ENCODE results near the gene COA7.

DNA sequence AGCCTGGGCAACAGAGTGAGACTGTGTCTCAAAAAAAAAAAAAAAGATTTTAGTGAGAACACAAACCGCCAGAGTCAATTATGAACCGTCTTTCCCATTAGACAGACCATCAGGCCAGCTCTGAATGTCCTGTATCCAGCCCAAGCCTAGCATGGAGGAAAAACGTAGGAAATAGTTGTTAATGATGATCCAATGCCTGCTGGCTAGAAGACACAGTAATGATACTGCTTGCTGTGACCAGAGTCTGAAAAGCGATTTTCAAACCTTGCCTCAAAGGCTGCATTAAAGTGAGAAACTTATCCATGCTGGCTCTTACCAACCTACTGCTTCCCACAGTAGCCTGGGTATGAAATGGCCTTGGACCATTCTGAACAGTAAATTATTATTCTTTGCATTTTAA, 17.0 kb downstream of the COA7 start:
- no peak for TF ChIP-seq KDM5A (IDR thresholded peaks at IDR 0.05; ENCODE audit: low read length)
- TF ChIP-seq POLR2AphosphoS5 (IDR thresholded peaks at IDR 0.05; ENCODE audit: low read depth, low read length), result no peak
- TF ChIP-seq, protein P1, sequence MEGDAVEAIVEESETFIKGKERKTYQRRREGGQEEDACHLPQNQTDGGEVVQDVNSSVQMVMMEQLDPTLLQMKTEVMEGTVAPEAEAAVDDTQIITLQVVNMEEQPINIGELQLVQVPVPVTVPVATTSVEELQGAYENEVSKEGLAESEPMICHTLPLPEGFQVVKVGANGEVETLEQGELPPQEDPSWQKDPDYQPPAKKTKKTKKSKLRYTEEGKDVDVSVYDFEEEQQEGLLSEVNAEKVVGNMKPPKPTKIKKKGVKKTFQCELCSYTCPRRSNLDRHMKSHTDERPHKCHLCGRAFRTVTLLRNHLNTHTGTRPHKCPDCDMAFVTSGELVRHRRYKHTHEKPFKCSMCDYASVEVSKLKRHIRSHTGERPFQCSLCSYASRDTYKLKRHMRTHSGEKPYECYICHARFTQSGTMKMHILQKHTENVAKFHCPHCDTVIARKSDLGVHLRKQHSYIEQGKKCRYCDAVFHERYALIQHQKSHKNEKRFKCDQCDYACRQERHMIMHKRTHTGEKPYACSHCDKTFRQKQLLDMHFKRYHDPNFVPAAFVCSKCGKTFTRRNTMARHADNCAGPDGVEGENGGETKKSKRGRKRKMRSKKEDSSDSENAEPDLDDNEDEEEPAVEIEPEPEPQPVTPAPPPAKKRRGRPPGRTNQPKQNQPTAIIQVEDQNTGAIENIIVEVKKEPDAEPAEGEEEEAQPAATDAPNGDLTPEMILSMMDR (IDR thresholded peaks at IDR 0.05; ENCODE audit: control extremely low read depth in 1 of 3, insufficient read depth in 1 of 3, low read depth in 1 of 3, low read length in 3 of 3), result no peak
- TF ChIP-seq ASH2L (IDR thresholded peaks at IDR 0.05; ENCODE audit: low read length), result no peak
- no peak for TF ChIP-seq CEBPB (IDR thresholded peaks at IDR 0.05; ENCODE audit: low read depth, low read length)
- TF ChIP-seq KDM4A (IDR thresholded peaks at IDR 0.05; ENCODE audit: low read depth, low read length, severe bottlenecking), result no peak
- TF ChIP-seq, protein P2, sequence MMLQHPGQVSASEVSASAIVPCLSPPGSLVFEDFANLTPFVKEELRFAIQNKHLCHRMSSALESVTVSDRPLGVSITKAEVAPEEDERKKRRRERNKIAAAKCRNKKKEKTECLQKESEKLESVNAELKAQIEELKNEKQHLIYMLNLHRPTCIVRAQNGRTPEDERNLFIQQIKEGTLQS (IDR thresholded peaks at IDR 0.05; ENCODE audit: insufficient read depth, low read depth, low read length), result no peak
- no peak for TF ChIP-seq TBP (IDR thresholded peaks at IDR 0.05; ENCODE audit: low read depth, low read length)
- no peak for TF ChIP-seq TEAD4 (IDR thresholded peaks at IDR 0.05; ENCODE audit: low read depth, low read length)
